NCI-H69 (cell line): ENCODE measurements around the gene DCLK2.
A peak's percentile ranks its signal among the peaks of the same experiment; 100 is the strongest.

Experiments
- DNase-seq: peaks from one replicate; lab custom pipeline; 2025; lab: John Stamatoyannopoulos, UW

DCLK2 gene

DNA sequence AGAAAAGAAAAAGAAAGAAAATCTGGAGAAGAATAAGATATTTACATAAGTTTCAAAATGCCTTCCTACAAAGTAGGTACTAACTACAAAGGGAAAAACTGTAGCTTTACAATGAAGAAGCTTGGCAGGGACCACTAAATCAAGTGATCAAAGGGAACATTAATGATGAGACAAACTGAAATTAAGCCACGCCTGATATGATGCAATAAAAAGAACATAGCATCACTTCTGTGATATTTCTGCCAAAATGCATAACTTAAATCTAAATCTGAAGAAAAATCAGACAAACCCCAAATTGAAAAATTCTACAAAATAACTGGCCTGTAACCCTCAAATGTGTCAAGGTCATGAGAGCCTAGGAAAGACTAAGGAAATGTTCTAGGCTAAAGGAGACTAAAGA is 8.9 kb upstream of the DCLK2 start:
- no peak for DNase-seq

- DNase-seq = no peak
Measured at GRCh38 chr4:150070464-150071170, 7.6 kb upstream of the DCLK2 start.

- DNase-seq = no peak
Measured at GRCh38 chr4:150072471-150072870, 5.8 kb upstream of the DCLK2 start.

- DNase-seq = no peak
Measured at GRCh38 chr4:150072906-150073714, 5.1 kb upstream of the DCLK2 start.

DNA sequence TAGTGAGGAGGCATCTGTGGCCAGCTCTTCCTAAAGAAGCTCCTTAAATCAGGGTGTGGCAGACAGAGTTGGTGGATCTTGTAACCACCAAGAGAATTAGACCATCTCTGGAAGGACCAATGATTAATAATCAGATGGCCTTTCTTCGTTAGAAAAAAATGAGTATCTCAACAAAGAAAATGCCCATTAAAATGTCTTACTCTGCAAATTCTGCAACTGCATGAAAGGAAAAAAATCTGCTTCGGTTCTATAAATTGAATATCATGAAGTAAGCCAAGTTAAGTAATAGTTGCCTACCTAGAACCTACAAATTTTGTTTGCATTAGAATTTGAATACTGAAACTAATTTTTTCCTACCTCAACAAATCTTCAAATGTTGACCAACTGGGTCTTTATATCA is 4.2 kb upstream of the DCLK2 start:
- no peak for DNase-seq

DNA sequence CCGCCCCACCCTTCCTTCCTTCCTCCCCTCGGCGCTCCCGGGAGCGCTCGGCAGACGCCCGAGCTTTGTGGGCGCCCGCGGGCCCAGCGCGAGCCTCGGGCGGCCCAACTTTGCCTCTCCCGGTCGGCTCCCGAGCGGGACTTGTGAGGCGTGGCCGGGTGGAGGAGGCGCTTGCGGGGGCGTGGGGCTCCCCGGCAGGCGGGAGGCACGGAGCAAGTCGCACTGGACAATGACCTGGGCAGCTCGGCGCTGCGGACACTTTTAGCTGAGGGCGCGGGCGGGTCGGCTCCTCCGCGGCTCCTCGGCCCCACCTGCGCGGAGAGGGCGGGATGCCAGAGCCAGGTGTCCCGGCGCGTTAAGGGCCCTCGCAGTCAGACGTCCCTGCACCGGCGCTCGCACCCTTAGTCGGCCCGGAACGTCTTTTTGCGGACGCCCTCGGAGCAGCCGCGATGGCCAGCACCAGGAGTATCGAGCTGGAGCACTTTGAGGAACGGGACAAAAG is 385 bp downstream of the DCLK2 start:
- peak; percentile 66 for DNase-seq

DNA sequence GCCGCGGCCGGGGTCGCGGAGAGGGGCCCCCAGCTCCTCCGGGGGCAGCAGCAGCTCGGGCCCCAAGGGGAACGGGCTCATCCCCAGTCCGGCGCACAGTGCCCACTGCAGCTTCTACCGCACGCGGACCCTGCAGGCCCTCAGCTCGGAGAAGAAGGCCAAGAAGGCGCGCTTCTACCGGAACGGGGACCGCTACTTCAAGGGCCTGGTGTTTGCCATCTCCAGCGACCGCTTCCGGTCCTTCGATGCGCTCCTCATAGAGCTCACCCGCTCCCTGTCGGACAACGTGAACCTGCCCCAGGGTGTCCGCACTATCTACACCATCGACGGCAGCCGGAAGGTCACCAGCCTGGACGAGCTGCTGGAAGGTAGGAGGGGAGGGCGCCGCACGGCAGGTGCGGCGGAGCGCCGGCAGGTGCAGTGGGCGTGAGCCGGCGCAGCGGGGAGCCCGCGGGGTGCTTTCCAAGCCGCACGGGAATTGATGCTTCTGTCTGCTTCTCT is 886 bp downstream of the DCLK2 start:
- peak; percentile 75 for DNase-seq

- peak; percentile 19 for DNase-seq
Measured at GRCh38 chr4:150080337-150080736, 2.1 kb downstream of the DCLK2 start.

DNA sequence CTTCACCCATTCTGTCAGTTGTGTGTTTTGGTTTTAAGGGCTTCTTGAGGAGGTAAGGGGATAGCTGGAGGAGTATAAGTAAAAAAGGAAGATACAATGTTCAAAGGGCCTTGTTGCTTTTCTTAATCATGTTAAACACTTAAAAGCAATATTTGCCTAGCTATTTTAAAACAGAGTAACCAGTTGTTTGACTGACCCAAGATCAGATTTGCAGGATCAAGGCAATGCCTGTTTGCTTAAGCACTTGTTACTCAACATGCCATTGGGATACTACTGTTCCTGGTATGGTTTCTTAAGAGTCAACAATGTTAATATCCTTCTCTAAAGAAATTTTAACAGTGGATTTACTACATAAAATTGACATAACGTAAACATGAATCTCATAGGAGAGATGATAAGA is 2.6 kb downstream of the DCLK2 start:
- DNase-seq = no peak

- DNase-seq = peak; percentile 30
Measured at GRCh38 chr4:150082241-150082640, 4.0 kb downstream of the DCLK2 start.

DNA sequence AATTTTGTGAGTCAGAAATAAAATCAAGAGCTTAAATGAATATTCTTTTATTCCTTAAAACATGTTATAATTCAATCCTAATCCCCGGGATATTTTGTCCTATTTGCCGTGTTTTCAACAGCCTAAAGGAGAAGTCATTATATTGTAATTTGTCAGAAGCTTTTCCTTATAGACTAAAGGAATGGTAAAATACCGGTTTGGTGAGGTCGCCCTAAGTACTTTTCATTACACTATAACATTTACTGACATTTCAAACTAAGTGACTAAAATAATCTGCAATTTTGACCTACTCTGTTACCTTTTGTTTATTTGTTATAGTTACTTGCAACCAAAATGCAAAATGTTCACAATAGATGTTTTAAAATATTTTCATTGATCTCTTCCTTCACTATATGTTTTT is 8.8 kb downstream of the DCLK2 start:
- no peak for DNase-seq

GRCh38 chr4:150089732-150090131 is 11.5 kb downstream of the DCLK2 start:
- no peak for DNase-seq

- DNase-seq = no peak
Measured at GRCh38 chr4:150090836-150091235, 12.6 kb downstream of the DCLK2 start.

- no peak for DNase-seq
Measured at GRCh38 chr4:150094676-150095075, 16.4 kb downstream of the DCLK2 start.

- DNase-seq = no peak
Measured at GRCh38 chr4:150096625-150097024, 18.4 kb downstream of the DCLK2 start.

DNA sequence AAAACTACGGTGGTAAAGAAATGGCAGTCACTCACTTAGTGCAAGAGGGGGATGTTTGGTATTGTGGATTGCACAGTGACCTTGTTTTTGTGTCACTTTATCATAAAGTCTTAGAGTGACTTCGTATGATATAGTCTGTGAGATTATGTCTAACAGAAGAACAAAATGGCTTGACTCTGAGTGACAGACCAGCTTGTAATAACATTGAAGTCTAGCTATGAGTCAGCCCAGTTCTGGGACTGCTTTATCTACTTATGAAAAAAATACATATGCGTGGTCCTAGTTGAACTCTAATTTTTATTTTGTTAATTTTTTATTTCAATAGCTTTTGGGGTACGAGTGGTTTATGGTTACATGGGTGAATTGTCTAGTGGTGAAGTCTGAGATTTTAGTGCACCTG is 20.0 kb downstream of the DCLK2 start:
- no peak for DNase-seq

GRCh38 chr4:150104404-150105027 is 26.3 kb downstream of the DCLK2 start:
- no peak for DNase-seq

DNA sequence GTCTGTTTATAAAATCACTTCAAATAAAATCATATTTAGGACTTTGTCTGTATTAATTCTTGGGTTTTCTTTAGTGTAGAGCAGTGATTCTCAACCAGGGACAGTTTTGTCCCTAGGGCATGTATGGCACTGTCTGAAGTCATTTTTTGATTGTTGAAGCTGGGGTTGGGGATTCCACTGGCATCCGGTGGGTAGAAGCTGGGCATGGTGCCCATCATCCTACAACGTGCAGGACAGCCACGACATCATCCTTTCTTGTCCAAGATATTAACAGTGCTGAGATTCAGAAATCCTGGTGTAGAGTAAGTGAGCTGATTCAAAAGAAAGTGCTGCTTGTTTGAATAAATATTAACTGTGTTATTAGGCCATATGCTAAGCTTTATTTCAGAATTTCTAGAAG is 28.6 kb downstream of the DCLK2 start:
- no peak for DNase-seq

DNA sequence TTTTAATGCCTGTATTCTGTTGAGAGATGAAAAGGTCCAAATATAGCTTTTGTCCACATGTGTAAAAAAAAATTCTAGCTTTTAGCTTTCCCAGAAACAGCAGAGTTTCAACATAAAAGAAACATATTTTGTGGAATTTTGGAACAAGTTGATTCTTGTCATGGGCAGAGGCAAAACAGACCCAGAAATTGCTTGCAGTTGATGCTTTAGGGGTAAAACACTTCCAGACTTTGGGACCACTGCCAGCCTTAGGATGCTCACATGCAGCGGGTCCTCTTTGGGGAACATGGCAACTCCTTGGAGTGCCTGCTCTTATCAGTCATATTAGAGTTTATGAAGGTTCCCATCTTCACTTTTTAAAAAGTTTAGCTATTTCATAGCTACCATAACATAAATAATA is 30.4 kb downstream of the DCLK2 start:
- DNase-seq = no peak

GRCh38 chr4:150114641-150115040 is 36.4 kb downstream of the DCLK2 start:
- DNase-seq = no peak

DNA sequence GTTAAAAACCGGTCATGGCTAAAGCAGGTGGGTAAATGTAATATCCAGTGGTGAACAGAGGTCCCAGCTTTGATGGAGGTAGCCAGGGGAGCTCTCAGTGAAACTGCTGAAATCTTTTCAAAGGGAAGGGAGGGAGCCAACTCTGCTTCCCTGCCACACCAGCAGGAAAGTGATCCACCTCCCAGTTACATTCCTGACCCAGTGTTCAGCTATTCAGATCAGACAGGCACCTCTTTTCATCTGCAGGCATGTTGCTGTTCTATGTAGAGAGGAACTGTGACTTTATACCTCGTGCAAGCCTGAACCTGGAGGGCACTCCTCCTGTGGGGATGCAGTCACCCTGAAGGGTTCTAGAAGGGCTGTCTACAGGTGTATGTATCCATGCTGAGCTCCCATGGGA is 37.6 kb downstream of the DCLK2 start:
- no peak for DNase-seq

GRCh38 chr4:150116506-150116905 is 38.3 kb downstream of the DCLK2 start:
- DNase-seq = no peak

DNA sequence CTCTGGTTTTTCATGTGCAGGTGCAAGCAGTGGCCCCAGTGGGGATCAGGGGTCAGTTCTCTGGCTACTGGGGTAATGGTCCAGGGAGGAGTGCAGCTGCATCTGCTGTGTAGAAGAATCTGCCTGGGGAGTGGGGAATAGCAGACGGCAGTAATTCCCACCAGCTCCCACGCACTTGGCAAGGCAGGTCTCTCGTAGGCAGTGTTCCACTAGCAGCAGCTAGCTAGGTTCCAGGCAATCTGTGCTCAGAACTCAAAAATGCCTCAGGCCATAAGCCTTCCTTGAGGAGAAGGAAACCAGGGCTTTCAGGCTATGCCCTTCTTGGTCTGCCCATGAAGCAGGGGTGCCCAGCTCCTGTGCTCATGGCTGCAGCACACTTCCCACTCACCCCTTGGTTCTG is 38.8 kb downstream of the DCLK2 start:
- no peak for DNase-seq
